K562 (cell line): ENCODE results near the gene SH3TC1. TPM values are rescaled to one million over a fixed set of nuclear protein-coding genes. Genes with fewer than 3 reads are reported as not detected.

Experiments
- EGR1 ChIP-seq: fragments of 450-650 bp; conservative IDR thresholded peaks from 2 replicates; pipeline ENCODE4 v1.6.1; 2017; ENCODE audit warnings: mild to moderate bottlenecking
- MGA ChIP-seq: fragments of 450-650 bp; IDR thresholded peaks from 2 replicates; pipeline ENCODE4 v1.6.1; 2016; ENCODE audit warnings: mild to moderate bottlenecking, moderate library complexity
- polyA plus RNA-seq, 8 experiments: library from polyadenylated mRNA; depleted of rRNA in 4 of 8; stranded (reverse) in 5 of 8; unstranded in 3 of 8; fragments of >200 nt; fragmentation: Nextera tagmentation in 2 of 8; fragmentation: Illumina TruSeq in 1 of 8; extraction: Ambion mirVana in 2 of 8; extraction: Trizol in 1 of 8; gene quantifications; 2 replicates each; pipeline versions ENCODE4 v1.2.1 to v1.2.3, GENCODE V29; 2011 to 2014; ENCODE audit warnings: inconsistent platforms in 1 of 8, missing spikeins in 1 of 8
- total RNA-seq, 7 experiments: library from RNA; depleted of rRNA in 6 of 7; stranded (reverse); fragments of >200 nt in 6 of 7; fragmentation: Illumina TruSeq in 2 of 7; extraction: Trizol in 2 of 7; gene quantifications; 2 replicates each; pipeline versions ENCODE4 v1.2.1 to v1.2.3, GENCODE V29; 2011 to 2021; ENCODE audit warnings: low replicate concordance in 1 of 7
- TF ChIP-seq, protein P1 (sequence below), 2 experiments: fragments of 450-650 bp in 1 of 2; sonication (generic) in 1 of 2; formaldehyde crosslinking in 1 of 2; IDR thresholded peaks in 1 of 2; conservative IDR thresholded peaks in 1 of 2; 2 replicates each; pipeline versions ENCODE4 v1.6.1 to v1.8.1; 2016 to 2023; ENCODE audit warnings: mild to moderate bottlenecking in 2 of 2, moderate library complexity in 2 of 2, inconsistent platforms in 1 of 2, missing genetic modification reagents in 1 of 2

Gene SH3TC1
- total and polyA plus RNA-seq, 9 of the 15 experiments (the other 6 are each of a cell fraction or from before 2014, with no cell fraction given), result 0.04 to 2.1 (median 0.48) TPM; not detected in 1

GRCh38 chr4:8266508-8266907 is 67.4 kb downstream of the SH3TC1 start (continued):
- no peak for TF ChIP-seq MGA
- TF ChIP-seq, protein P1, sequence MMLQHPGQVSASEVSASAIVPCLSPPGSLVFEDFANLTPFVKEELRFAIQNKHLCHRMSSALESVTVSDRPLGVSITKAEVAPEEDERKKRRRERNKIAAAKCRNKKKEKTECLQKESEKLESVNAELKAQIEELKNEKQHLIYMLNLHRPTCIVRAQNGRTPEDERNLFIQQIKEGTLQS (IDR thresholded peaks at IDR 0.05), result peak; percentile 88
- TF ChIP-seq, protein P1 (CRISPR knock-in tag; conservative IDR thresholded peaks at IDR 0.05), result no peak
- TF ChIP-seq EGR1, result peak; percentile 58
